GM18511 (cell line): ENCODE measurements around the gene CGB3.
A peak's percentile ranks its signal among the peaks of the same experiment; 100 is the strongest.

ENCODE experiments used
- ATAC-seq: cut with Tn5 transposase; IDR thresholded peaks from one replicate; pipeline ENCODE4 v1.9.1; 2021; ENCODE audit warnings: mild to moderate bottlenecking, moderate library complexity; ENCODE audit not compliant: unreplicated experiment

The CGB3 gene

GRCh38 chr19:49017041-49017665 lies 7.0 kb downstream of the CGB3 start, which contains the start of gene LHB:
TSS of gene LHB (minus strand) at chr19:49017091. CDS start at chr19:49017081, 10 bp downstream.
- no peak for ATAC-seq

- ATAC-seq = no peak
Observed at GRCh38 chr19:49016067-49016839, 7.9 kb downstream of the CGB3 start.

- no peak for ATAC-seq
Observed at GRCh38 chr19:49014870-49015255, 9.3 kb downstream of the CGB3 start.

- no peak for ATAC-seq
Observed at GRCh38 chr19:49014123-49014869, 9.8 kb downstream of the CGB3 start.

GRCh38 chr19:49011194-49011593 lies 12.9 kb downstream of the CGB3 start:
- no peak for ATAC-seq

- ATAC-seq = no peak
Observed at GRCh38 chr19:49010453-49010852, 13.7 kb downstream of the CGB3 start.

GRCh38 chr19:49009828-49010227 lies 14.3 kb downstream of the CGB3 start:
- no peak for ATAC-seq

GRCh38 chr19:49006905-49007304 lies 17.2 kb downstream of the CGB3 start:
- ATAC-seq = no peak

GRCh38 chr19:49004964-49005614 lies 19.0 kb downstream of the CGB3 start:
- no peak for ATAC-seq

- ATAC-seq = no peak
Observed at GRCh38 chr19:49004133-49004532, 20.0 kb downstream of the CGB3 start.

- no peak for ATAC-seq
Observed at GRCh38 chr19:48999481-49000325, 24.4 kb downstream of the CGB3 start.

- no peak for ATAC-seq
Observed at GRCh38 chr19:48997972-48998371, 26.2 kb downstream of the CGB3 start.

- no peak for ATAC-seq
Observed at GRCh38 chr19:48994035-48994386, 30.1 kb downstream of the CGB3 start.

- ATAC-seq = peak; percentile 89
Observed at GRCh38 chr19:48993175-48994034, 30.7 kb downstream of the CGB3 start, which contains the start of the genes GYS1 and RUVBL2. TSS of gene GYS1 (minus strand) at chr19:48993309. CDS start at chr19:48993112, 197 bp downstream. TSS of gene RUVBL2 (plus strand) at chr19:48993887. CDS start at chr19:48993912, 25 bp downstream.

GRCh38 chr19:48992581-48993174 lies 31.5 kb downstream of the CGB3 start:
- no peak for ATAC-seq

- ATAC-seq = no peak
Observed at GRCh38 chr19:48991873-48992580, 32.1 kb downstream of the CGB3 start.

- ATAC-seq = no peak
Observed at GRCh38 chr19:48991011-48991609, 33.0 kb downstream of the CGB3 start.

- no peak for ATAC-seq
Observed at GRCh38 chr19:48990400-48990799, 33.7 kb downstream of the CGB3 start.
